GM19397 (cell line): Measurements from ENCODE around the gene ATG2B.

Experiments
- ATAC-seq: cut with Tn5 transposase; IDR thresholded peaks from one replicate; pipeline ENCODE4 v1.9.1; 2021; ENCODE audit warnings: mild to moderate bottlenecking, moderate library complexity; ENCODE audit not compliant: unreplicated experiment

The ATG2B gene

GRCh38 chr14:96316087-96316486 lies 47.1 kb downstream of the ATG2B start:
- ATAC-seq = no peak

GRCh38 chr14:96310906-96311305 lies 52.2 kb downstream of the ATG2B start:
- ATAC-seq = no peak

GRCh38 chr14:96309896-96310330 lies 53.2 kb downstream of the ATG2B start:
- no peak for ATAC-seq

GRCh38 chr14:96309133-96309895 lies 53.8 kb downstream of the ATG2B start:
- ATAC-seq = no peak

DNA sequence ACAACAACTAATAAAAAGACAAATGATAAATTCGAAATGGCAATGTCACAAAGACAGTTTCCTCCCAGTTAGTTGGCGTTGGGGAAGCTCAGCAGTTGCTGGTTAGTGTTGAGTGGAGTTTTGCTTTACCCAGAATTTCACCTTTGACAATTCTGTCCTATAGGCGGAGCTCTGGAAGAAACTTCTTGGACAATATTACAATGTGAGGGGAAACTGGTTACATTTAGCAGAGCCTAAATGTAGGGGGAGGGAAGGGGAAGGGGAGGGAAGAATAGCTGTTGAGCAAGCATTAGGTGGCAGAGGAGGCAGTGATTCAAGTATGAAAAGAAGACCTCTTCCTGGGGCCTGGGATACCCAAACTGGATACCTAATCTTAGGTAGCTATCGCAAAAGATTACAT lies 55.7 kb downstream of the ATG2B start:
- no peak for ATAC-seq

GRCh38 chr14:96304956-96305355 lies 58.2 kb downstream of the ATG2B start:
- no peak for ATAC-seq

- no peak for ATAC-seq
Observed at GRCh38 chr14:96303981-96304380, 59.2 kb downstream of the ATG2B start.

DNA sequence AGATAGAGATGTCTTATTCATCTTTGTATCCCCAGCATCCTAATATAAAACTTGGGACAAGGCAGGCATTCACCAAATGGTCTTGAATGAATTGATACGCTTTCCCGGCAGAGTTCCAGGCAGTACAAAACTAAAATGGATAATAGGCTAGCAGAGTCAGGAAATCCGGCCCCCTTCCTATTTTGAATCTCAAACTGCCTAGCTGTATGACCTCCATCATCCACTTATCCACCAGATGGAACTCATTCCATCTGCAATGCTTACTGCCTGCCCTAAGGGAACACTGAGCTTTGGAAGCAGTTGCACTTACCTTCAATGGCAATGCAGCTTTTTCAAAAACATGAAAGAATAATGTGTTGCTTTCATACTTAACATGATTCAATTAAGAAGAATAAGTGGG lies 63.7 kb downstream of the ATG2B start:
- no peak for ATAC-seq

- no peak for ATAC-seq
Observed at GRCh38 chr14:96297997-96298515, 65.1 kb downstream of the ATG2B start.

DNA sequence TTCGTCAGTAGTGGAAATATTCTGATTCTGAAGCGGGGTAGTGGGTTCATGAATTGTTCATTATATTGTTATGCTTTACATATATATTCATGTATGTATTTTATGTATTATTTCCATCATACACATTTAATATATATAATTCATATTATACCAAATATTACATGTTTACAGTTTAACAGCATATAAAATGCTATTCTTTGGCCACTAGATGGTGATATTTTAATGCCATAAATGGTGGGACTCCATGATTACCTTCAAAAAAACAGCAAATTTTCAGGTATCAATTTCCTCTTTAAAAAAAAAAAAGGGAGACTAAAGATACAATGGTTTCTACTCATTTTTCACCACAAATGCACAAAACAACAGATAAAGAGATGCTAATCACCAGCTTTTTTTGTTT lies 66.1 kb downstream of the ATG2B start:
- no peak for ATAC-seq

- ATAC-seq = no peak
Observed at GRCh38 chr14:96294246-96294645, 68.9 kb downstream of the ATG2B start.

- ATAC-seq = no peak
Observed at GRCh38 chr14:96287856-96288255, 75.3 kb downstream of the ATG2B start.

DNA sequence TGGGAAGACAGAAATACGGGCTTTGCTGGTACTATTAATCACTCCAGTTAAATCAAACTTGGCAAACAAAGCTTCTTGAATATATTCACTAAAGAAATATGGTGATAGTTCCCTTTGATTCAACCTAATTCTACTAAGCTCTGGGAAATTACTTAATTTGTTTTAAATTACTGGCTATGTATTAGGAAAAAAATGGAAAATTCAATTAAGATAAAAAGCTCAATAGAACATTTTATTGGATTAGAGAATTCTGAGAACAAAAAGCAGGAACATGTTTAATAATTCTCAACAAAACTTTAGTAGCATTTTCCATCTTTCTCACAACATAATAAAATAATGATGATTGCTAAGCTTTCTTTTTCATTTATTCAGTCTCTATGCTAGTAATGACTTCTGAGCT lies 76.9 kb downstream of the ATG2B start:
- no peak for ATAC-seq

DNA sequence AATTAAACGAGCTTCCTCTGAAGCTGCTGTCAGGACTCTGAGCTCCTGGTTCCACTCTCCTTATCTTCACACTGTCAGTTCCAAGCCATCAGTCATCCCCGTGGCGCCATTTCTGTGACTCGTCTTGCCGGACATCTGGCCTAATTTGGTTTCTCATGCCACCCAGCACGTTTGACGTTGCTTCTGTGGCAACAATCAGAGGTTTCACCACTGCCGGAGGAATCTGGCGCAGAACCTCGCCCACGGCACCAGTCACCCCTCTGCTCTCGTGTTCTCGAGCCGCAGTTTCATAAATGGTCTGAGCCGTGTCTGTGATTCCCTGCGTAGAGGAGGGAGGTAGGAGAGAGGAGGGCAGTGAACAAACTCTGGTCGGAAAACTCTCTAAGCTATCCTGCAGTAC lies 77.5 kb downstream of the ATG2B start:
- ATAC-seq = no peak

DNA sequence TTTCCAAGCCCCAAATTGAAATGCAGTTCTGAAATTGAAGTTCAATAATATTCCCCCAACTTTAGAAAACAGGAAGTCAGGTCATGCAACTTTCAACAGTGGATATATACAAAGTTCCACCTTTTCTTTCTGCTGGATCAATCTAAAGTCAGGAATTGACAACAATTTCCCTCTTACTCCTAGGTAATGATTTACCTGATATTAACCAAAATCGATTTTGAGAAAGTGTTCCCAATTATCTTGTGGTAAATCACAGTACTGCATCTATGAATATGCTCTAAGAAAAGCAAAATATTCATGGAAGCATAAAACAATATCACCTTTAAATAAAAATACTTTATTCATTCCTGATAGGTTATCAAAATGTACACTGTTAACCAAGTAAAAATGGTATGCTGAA lies 78.7 kb downstream of the ATG2B start:
- ATAC-seq = no peak

DNA sequence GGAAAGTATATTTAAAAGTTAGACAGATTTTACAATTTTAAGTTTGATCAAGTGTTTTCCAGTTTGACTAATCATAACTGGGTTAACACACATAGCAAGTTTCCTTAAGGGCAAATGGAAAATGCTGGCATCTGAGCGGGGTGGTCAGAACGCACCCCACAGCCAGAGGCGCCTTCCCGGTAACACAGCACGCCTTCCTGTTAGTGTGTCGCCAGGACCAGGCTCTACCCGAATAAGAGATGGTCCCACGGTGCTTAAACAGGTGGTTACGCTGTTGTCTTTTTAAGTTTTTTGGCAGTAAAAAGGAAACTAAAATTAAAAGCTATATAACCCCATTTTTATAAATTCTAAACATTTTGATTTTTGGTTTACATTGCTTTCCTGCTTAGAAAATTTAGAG lies 79.1 kb downstream of the ATG2B start:
- ATAC-seq = no peak

GRCh38 chr14:96281486-96281885 lies 81.7 kb downstream of the ATG2B start:
- no peak for ATAC-seq

DNA sequence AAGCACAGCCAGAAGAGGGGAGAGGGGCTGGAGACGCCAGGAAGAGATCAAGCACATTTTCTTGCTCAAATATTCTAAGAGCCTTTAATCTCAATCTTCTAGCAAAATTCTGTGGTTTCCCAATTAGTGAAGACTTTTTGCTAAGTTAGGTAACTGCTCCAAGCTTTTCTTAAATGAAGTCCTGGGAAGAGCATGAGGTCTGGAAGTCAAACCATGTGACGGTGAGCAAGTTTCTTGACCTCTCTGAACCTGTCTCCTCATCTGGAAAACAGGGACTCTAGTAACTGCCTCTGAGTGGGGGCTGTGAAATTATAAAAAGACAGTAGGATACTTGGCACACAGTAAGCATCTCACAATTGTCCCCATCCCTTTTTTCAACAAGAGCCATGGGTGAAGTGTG lies 83.0 kb downstream of the ATG2B start:
- ATAC-seq = no peak

- no peak for ATAC-seq
Observed at GRCh38 chr14:96279564-96279963, 83.6 kb downstream of the ATG2B start.

DNA sequence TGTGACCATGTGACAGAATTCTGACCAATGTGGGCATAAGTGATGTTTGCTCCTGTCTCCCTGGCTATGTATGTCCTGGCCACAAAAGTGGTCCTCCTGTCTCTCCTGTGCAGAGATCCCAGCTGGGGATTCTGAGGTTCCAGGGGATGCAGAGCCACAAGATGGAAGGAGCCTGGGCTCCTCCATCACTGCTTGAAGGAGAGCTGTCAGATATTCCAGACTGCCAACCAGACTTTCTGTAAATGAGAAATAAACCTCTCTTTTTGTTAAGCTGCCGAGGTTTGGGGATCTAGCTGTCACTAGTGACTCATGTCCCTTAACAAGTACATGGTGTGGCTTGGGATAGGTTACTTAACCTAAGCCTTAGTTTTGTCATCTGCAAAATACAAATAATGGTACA lies 85.3 kb downstream of the ATG2B start:
- no peak for ATAC-seq

GRCh38 chr14:96275177-96276112 lies 87.7 kb downstream of the ATG2B start:
- no peak for ATAC-seq

GRCh38 chr14:96274543-96274942 lies 88.6 kb downstream of the ATG2B start:
- no peak for ATAC-seq
